ENCODE results near the gene MACROD2. TPM values are rescaled to one million over a fixed set of nuclear protein-coding genes. Genes with fewer than 3 reads are reported as not detected.

MACROD2 gene
- total RNA-seq, 1 experiment from 2014 or later: not detected

- H3K36me3 ChIP-seq: no peaks in the 10 kb centered on the region
- no peaks in the 10 kb centered on the region for H3K9me3 ChIP-seq (replicated peaks)
- no peaks in the 10 kb centered on the region for H3K27me3 ChIP-seq (replicated peaks)
- H3K4me3 ChIP-seq: no peak overlapping the region
- no peak overlapping the region for H3K27ac ChIP-seq
- no peaks in the 10 kb centered on the region for H3K4me1 ChIP-seq (replicated peaks)
- DNase-seq (ENCODE audit: low read depth in 1 of 2, low spot score in 2 of 2): peak in 1 of 2 experiments; percentile 19
Observed at GRCh38 chr20:15703171-15703911, 1708.0 kb downstream of the MACROD2 start.

DNA sequence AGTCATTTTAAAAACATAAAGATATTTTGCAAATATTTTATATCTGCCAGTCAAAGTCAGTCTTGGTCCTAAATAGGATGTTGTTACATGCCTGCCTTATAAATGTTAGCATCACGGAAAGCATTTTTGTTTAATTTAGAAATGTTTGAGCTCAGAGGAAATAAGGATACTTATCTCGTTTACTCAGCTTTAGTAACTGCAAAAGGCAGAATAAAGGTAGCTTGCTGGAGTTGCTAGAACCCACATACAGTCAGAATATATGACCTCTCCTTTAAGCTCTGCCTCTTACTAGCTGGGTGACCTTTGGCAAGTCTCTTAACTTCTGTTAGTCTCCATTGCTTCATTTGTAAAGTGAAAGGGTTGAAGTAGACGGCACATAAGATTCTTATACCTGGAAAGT, 1710.7 kb downstream of the MACROD2 start:
- no peaks in the 10 kb centered on the region for H3K4me1 ChIP-seq (replicated peaks)
- H3K9me3 ChIP-seq (replicated peaks): no peaks in the 10 kb centered on the region
- no peak overlapping the region for H3K27ac ChIP-seq
- no peaks in the 10 kb centered on the region for H3K36me3 ChIP-seq
- DNase-seq (ENCODE audit: low read depth in 1 of 2, low spot score in 2 of 2): no peak
- no peak overlapping the region for H3K4me3 ChIP-seq
- no peaks in the 10 kb centered on the region for H3K27me3 ChIP-seq (replicated peaks)

GRCh38 chr20:15706719-15707118, 1711.4 kb downstream of the MACROD2 start:
- no peaks in the 10 kb centered on the region for H3K9me3 ChIP-seq (replicated peaks)
- no peak overlapping the region for H3K4me3 ChIP-seq
- H3K4me1 ChIP-seq (replicated peaks): no peaks in the 10 kb centered on the region
- H3K27ac ChIP-seq: no peak overlapping the region
- H3K36me3 ChIP-seq: no peaks in the 10 kb centered on the region
- no peaks in the 10 kb centered on the region for H3K27me3 ChIP-seq (replicated peaks)
- no peak for DNase-seq (ENCODE audit: low read depth in 1 of 2, low spot score in 2 of 2)

DNA sequence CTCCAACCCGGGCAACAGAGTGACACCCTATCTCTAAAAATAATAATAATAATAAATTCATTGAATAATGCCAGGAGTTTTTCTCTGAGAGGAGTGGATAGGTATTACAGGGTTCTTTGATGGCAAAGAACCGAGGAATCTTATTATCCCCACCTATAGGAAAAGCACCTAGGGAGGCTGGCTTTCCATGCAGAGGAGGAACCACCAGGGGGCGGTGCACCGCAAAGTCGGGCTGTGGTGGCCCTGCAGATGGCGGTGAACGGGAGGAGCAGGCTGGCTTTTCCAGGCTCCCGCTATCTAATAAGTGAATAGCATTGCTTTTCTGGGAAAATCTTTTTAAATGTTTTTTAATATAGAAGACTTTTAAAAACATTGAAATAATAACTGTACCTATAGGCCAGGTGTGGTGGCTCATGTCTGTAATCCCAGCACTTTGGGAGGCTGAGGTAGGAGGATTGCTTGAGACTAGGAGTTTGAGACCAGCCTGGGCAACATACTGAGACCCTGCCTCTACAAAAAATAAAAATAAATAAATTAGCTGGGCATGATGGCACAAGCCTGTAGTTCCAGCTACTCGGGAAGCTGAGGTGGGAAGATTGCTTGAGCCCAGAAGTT, 1713.8 kb downstream of the MACROD2 start:
- H3K27ac ChIP-seq: no peak overlapping the region
- H3K9me3 ChIP-seq (replicated peaks): no peaks in the 10 kb centered on the region
- DNase-seq (ENCODE audit: low read depth in 1 of 2, low spot score in 2 of 2): no peak
- no peaks in the 10 kb centered on the region for H3K36me3 ChIP-seq
- no peak overlapping the region for H3K4me3 ChIP-seq
- no peaks in the 10 kb centered on the region for H3K4me1 ChIP-seq (replicated peaks)
- H3K27me3 ChIP-seq (replicated peaks): no peaks in the 10 kb centered on the region

GRCh38 chr20:15710636-15711035, 1715.3 kb downstream of the MACROD2 start:
- H3K4me3 ChIP-seq: no peak overlapping the region
- no peaks in the 10 kb centered on the region for H3K9me3 ChIP-seq (replicated peaks)
- H3K27me3 ChIP-seq (replicated peaks): no peaks in the 10 kb centered on the region
- H3K4me1 ChIP-seq (replicated peaks): no peaks in the 10 kb centered on the region
- no peaks in the 10 kb centered on the region for H3K36me3 ChIP-seq
- H3K27ac ChIP-seq: no peak overlapping the region
- DNase-seq (ENCODE audit: low read depth in 1 of 2, low spot score in 2 of 2): no peak

DNA sequence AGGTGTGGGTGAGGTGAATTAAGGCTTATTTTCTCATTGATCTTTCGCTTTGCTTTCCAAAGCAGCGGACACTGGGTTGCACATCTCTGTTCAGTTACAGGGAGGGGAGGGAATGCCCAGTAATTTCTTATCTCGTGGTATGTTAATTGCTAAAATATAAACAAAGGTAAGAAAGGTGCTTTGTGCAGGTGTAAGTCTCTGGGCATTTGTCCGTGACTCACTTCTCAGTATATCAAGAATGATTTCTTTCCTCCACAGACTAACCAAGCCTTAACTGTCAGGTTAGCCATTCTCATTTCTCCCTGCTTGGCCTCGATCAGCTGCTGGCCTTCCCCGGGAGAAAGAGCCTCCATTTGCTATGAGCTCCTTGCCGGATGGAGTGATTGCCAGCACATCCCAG, 1715.9 kb downstream of the MACROD2 start:
- no peak overlapping the region for H3K4me3 ChIP-seq
- no peaks in the 10 kb centered on the region for H3K27me3 ChIP-seq (replicated peaks)

GRCh38 chr20:15716256-15716655, 1720.9 kb downstream of the MACROD2 start:
- no peaks in the 10 kb centered on the region for H3K9me3 ChIP-seq (replicated peaks)
- H3K27me3 ChIP-seq (replicated peaks): no peaks in the 10 kb centered on the region
- no peak overlapping the region for H3K4me3 ChIP-seq
- no peak overlapping the region for H3K27ac ChIP-seq
- no peaks in the 10 kb centered on the region for H3K36me3 ChIP-seq
- DNase-seq (ENCODE audit: low read depth in 1 of 2, low spot score in 2 of 2): no peak
- H3K4me1 ChIP-seq (replicated peaks): no peaks in the 10 kb centered on the region

More for the DNA sequence above, 1715.9 kb downstream of the MACROD2 start:
- H3K4me1 ChIP-seq (replicated peaks): no peaks in the 10 kb centered on the region
- DNase-seq (ENCODE audit: low read depth in 1 of 2, low spot score in 2 of 2): no peak
- no peak overlapping the region for H3K27ac ChIP-seq
- no peaks in the 10 kb centered on the region for H3K36me3 ChIP-seq
- no peaks in the 10 kb centered on the region for H3K9me3 ChIP-seq (replicated peaks)

DNA sequence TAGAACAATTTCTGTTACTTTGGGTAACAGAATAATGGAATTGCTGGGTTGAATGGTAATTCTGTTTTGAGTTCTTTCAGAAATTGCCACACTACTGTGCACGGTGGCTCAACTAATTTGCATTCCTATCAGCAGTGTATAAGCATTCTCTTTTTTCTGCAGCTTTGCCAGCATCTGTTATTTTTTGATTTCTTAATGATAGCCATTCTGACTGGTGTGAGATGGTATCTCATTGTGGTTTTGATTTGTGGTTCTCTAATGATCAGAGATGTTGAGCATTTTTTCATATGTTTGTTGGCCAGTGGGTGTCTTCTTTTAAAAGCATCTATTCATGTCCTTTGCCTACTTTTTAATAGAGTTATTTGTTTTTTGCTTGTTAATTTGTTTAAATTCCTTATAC, 1731.1 kb downstream of the MACROD2 start:
- Histone ChIP-seq H3K27me3 (replicated peaks) (no peaks in the 10 kb centered on the region), H3K9me3 (replicated peaks) (no peaks in the 10 kb centered on the region), H3K4me1 (replicated peaks) (no peaks in the 10 kb centered on the region), H3K27ac (no peak overlapping the region), H3K4me3 (no peak overlapping the region), H3K36me3 (no peaks in the 10 kb centered on the region)
- DNase-seq (ENCODE audit: low read depth in 1 of 2, low spot score in 2 of 2): no peak

- no peak for DNase-seq (ENCODE audit: low read depth in 1 of 2, low spot score in 2 of 2)
- Histone ChIP-seq H3K36me3 (no peaks in the 10 kb centered on the region), H3K4me1 (replicated peaks) (no peaks in the 10 kb centered on the region), H3K4me3 (no peak overlapping the region), H3K27ac (no peak overlapping the region), H3K27me3 (replicated peaks) (no peaks in the 10 kb centered on the region), H3K9me3 (replicated peaks) (0 out of 2 replicates have a peak, but pooled peaks cover 4% of the 10 kb centered on the region)
Observed at GRCh38 chr20:15734052-15734451, 1738.7 kb downstream of the MACROD2 start.

DNA sequence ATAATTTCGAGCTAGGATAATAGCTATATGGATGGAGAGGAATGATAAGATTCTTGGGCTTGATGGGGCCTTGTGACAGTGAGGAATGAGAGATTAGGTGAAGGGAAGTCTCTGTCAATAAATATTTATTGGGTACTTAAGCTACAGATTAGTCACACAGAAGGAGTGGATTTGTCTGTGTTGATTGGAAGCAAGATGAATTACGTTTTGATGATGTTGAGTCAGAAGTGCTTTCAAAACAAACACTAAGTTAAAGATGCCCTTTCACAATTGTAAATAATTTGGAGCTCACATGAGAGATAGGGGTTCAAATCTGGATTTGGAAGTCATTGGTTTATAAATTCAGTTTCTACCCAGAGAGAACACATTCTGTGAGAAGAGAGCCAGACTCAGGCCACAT, 1743.7 kb downstream of the MACROD2 start:
- Histone ChIP-seq H3K4me3 (no peak overlapping the region), H3K36me3 (no peaks in the 10 kb centered on the region), H3K27ac (no peak overlapping the region), H3K27me3 (replicated peaks) (no peaks in the 10 kb centered on the region), H3K4me1 (replicated peaks) (no peaks in the 10 kb centered on the region), H3K9me3 (replicated peaks) (peaks cover 9% of the 10 kb centered on the region; the same call in 1 of the 2 replicates)
- no peak for DNase-seq (ENCODE audit: low read depth in 1 of 2, low spot score in 2 of 2)

GRCh38 chr20:15740046-15740775, 1744.9 kb downstream of the MACROD2 start:
- no peak for DNase-seq (ENCODE audit: low read depth in 1 of 2, low spot score in 2 of 2)
- no peaks in the 10 kb centered on the region for H3K27me3 ChIP-seq (replicated peaks)
- H3K4me1 ChIP-seq (replicated peaks): no peaks in the 10 kb centered on the region
- H3K27ac ChIP-seq: no peak overlapping the region
- peaks cover 9% of the 10 kb centered on the region; the same call in 1 of the 2 replicates for H3K9me3 ChIP-seq (replicated peaks)
- no peaks in the 10 kb centered on the region for H3K36me3 ChIP-seq
- H3K4me3 ChIP-seq: no peak overlapping the region

GRCh38 chr20:15742087-15742486, 1746.8 kb downstream of the MACROD2 start:
- Histone ChIP-seq H3K36me3 (no peaks in the 10 kb centered on the region), H3K4me1 (replicated peaks) (no peaks in the 10 kb centered on the region), H3K27me3 (replicated peaks) (no peaks in the 10 kb centered on the region), H3K4me3 (no peak overlapping the region), H3K9me3 (replicated peaks) (peaks cover 6% of the 10 kb centered on the region; the same call in 1 of the 2 replicates), H3K27ac (no peak overlapping the region)
- no peak for DNase-seq (ENCODE audit: low read depth in 1 of 2, low spot score in 2 of 2)

DNA sequence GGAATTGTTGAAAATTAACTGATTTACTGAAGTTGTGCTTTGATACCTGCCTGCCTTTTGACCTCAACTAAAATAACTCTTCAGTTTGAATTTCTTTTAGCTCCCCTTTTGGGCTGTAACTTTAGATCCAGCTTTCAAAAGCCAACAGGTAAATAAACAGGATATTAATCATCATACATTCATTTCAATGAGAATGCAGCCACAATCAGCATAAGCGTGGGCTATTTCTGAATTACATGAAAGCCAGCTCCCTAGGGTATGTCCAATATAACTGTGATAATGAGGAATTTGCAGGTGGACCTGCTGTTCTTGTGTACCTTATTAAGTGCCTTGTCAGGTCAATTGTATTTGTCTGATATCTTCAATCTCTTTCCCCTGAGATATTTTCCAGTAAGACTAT, 1747.3 kb downstream of the MACROD2 start:
- no peaks in the 10 kb centered on the region for H3K4me1 ChIP-seq (replicated peaks)

More for the DNA sequence above, 1747.3 kb downstream of the MACROD2 start:
- Histone ChIP-seq H3K36me3 (no peaks in the 10 kb centered on the region), H3K27ac (no peak overlapping the region), H3K9me3 (replicated peaks) (peaks cover 8% of the 10 kb centered on the region; the same call in 1 of the 2 replicates), H3K4me3 (no peak overlapping the region), H3K27me3 (replicated peaks) (no peaks in the 10 kb centered on the region)
- no peak for DNase-seq (ENCODE audit: low read depth in 1 of 2, low spot score in 2 of 2)
